ENCODE data around the gene NRBF2. TPM values are rescaled to one million over a fixed set of nuclear protein-coding genes. Genes with fewer than 3 reads are reported as not detected.

NRBF2 gene
- total and polyA plus RNA-seq, 9 of the 15 experiments (the other 6 are each of a cell fraction or from before 2014, with no cell fraction given) = 20.8 to 52.1 (median 30.5) TPM

DNA sequence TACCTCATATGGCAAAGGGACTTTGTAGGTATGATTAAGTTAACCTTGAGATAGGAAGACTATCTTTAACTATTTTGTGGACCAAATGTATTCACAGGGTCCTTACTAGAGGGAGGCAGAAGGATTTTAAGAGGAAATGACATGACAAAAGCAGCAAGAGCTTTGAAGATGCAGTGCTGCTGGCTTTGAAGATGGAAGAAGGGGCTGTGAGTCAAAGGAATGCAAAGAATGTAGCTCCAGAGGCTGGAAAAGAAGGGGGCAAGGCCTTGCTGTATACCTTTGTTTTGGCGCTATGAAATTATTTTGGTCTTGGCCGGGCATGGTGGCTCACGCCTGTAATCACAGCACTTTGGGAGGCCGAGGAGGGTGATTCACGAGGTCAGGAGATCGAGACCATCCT lies 3.2 kb upstream of the NRBF2 start:
- H3K4me2 ChIP-seq (ENCODE audit: insufficient read depth, low read length) = no peak overlapping the region
- no peak overlapping the region for H3K9ac ChIP-seq (ENCODE audit: insufficient read depth in 1 of 2, low read depth in 2 of 2, low read length in 2 of 2)
- no peak overlapping the region for H3K27ac ChIP-seq (ENCODE audit: extremely low read depth, low read depth, low read length)
- no peaks in the 10 kb centered on the region for H3K9me1 ChIP-seq (ENCODE audit: control insufficient read depth, insufficient read depth, low read length)
- BruUV-seq (replicated peaks) = no TSS peak
- TF ChIP-seq, protein P1, sequence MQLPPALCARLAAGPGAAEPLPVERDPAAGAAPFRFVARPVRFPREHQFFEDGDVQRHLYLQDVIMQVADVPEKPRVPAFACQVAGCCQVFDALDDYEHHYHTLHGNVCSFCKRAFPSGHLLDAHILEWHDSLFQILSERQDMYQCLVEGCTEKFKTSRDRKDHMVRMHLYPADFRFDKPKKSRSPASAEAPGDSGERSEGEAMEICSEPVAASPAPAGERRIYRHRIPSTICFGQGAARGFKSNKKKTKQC (CRISPR knock-in tag; IDR thresholded peaks at IDR 0.05) = no peak
- TF ChIP-seq CBX2 (IDR thresholded peaks at IDR 0.05; ENCODE audit: insufficient read depth, low read length, poor library complexity, severe bottlenecking) (no peak), RAD51 (IDR thresholded peaks at IDR 0.05; ENCODE audit: borderline replicate concordance, low read depth) (no peak), ZNF695 (CRISPR knock-in tag; IDR thresholded peaks at IDR 0.05) (no peak), ELF1 (tag; IDR thresholded peaks at IDR 0.05) (no peak), NFXL1 (CRISPR knock-in tag; IDR thresholded peaks at IDR 0.05) (no peak), EZH2 (IDR thresholded peaks at IDR 0.05; ENCODE audit: borderline replicate concordance, low read depth, low read length) (no peak), HDAC6 (IDR thresholded peaks at IDR 0.05; ENCODE audit: low read depth, low read length) (no peak), ZKSCAN3 (CRISPR knock-in tag; IDR thresholded peaks at IDR 0.05) (no peak), WHSC1 (IDR thresholded peaks at IDR 0.05; ENCODE audit: low read length) (no peak), NR4A1 (CRISPR knock-in tag; IDR thresholded peaks at IDR 0.05) (no peak), NR4A1 (tag; IDR thresholded peaks at IDR 0.05) (no peak), CCAR2 (IDR thresholded peaks at IDR 0.05; ENCODE audit: low read depth, low read length) (no peak), PHTF2 (CRISPR knock-in tag; IDR thresholded peaks at IDR 0.05) (no peak), MECOM (CRISPR knock-in tag; IDR thresholded peaks at IDR 0.05) (no peak), ETV5 (CRISPR knock-in tag; IDR thresholded peaks at IDR 0.05; ENCODE audit: low read depth) (no peak)
- TF ChIP-seq, protein P2, sequence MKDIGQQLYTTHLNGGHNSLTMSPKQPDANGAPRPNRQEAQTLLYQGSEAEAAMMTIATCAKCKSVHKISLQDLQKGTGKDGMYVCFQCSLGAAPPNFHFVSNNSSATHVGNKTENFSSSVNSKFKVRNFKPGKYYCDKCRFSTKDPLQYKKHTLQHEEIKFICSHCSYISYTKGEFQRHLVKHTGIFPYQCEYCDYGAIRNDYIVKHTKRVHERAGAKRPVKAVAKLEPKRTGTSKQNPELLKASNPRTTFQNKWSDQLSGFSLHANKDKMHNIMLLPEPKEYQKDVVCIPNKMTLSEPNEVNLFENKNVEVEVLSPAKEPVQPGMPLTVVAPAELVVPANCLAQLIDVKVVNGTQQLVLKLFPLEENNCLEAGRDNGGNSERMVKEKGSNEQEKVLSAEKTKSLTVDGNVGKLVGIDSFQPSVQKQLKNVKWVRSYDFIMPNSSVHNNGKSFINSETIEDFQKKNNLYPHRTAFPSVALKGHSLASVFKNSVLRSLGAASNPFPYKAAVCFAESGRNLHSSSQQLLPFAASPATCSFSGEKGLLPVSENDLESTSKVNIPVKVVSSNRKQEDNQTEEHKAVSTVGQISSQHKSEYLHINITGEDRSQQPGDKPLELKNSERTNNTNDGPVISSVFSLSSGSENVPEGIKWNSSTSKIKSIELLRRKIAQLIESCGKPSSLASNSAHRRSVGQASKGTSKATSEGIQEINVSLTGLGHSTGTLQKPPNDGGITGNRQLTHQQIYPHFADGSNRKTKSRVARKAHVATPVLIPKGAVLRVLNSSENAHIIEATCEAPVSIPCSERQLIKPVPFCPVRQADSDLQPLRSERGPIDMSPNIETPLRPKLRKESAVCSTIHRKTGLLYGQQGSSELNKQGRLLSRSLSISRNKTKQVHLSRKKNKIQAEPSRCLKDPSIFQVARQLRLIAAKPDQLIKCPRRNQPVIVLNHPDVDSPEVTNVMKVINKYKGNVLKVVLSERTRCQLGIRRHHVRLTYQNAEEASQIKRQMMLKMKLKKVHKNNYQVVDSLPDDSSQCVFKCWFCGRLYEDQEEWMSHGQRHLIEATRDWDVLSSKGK (CRISPR knock-in tag; IDR thresholded peaks at IDR 0.05) = no peak
- TF ChIP-seq, protein P3, sequence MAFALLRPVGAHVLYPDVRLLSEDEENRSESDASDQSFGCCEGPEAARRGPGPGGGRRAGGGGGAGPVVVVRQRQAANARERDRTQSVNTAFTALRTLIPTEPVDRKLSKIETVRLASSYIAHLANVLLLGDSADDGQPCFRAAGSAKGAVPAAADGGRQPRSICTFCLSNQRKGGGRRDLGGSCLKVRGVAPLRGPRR (CRISPR knock-in tag; IDR thresholded peaks at IDR 0.05) = no peak
- TF ChIP-seq, protein P4, sequence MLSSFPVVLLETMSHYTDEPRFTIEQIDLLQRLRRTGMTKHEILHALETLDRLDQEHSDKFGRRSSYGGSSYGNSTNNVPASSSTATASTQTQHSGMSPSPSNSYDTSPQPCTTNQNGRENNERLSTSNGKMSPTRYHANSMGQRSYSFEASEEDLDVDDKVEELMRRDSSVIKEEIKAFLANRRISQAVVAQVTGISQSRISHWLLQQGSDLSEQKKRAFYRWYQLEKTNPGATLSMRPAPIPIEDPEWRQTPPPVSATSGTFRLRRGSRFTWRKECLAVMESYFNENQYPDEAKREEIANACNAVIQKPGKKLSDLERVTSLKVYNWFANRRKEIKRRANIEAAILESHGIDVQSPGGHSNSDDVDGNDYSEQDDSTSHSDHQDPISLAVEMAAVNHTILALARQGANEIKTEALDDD (IDR thresholded peaks at IDR 0.05) = no peak
- POLR2A ChIA-PET = no interaction called here
- H3K36me3 ChIP-seq (ENCODE audit: control insufficient read depth, insufficient read depth, low read length) = no peaks in the 10 kb centered on the region
- no peaks in the 10 kb centered on the region for H3K27me3 ChIP-seq (ENCODE audit: control insufficient read depth in 2 of 2, insufficient read depth in 2 of 2, low read length in 2 of 2)
- H3K79me2 ChIP-seq (ENCODE audit: control insufficient read depth, insufficient read depth, low read length) = peaks cover 17% of the 10 kb centered on the region
- FAIRE-seq = no peak
- in situ Hi-C loops (cut with MboI) = no loop called here
- H3K4me1 ChIP-seq (replicated peaks in 1 of 2; ENCODE audit: control insufficient read depth in 2 of 2, insufficient read depth in 2 of 2, low read length in 2 of 2) = peaks cover 6 to 9% of the 10 kb centered on the region in 2 experiments; a peak in 3 of 5 replicates
- peaks cover 7% of the 10 kb centered on the region for H3K9me3 ChIP-seq (replicated peaks; ENCODE audit: control insufficient read depth, insufficient read depth, low read depth, low read length)
- no peaks in the 10 kb centered on the region; the same call in 1 of the 2 replicates for H4K20me1 ChIP-seq (replicated peaks; ENCODE audit: control insufficient read depth, insufficient read depth, low read length)
- H3K4me3 ChIP-seq = no peak overlapping the region
- no peak for ATAC-seq
- WGBS (ENCODE audit: insufficient coverage, low coverage, missing lambda C conversion rate) = 70% methylated on average over 6 of the region's 6 CpGs
- no peak for DNase-seq (ENCODE audit: extremely low read depth in 1 of 4, low spot score in 3 of 4)
- H2AFZ ChIP-seq (ENCODE audit: low read depth, low read length) = no peak overlapping the region
- intact Hi-C loops (cut with micrococcal nuclease) = no loop called here
- CTCF ChIA-PET (ENCODE audit: low intra/inter-chr PET ratio) = no interaction called here
